A549 (cell line): ENCODE measurements around the gene MYRF.

Experiments
- CTCF ChIP-seq: fragments of >200 bp; sonication (Bioruptor Twin); formaldehyde crosslinking; IDR thresholded peaks from 3 replicates; pipeline ENCODE4 v1.5.1; 2016
- EHF ChIP-seq: fragments of 250-450 bp; sonication (Bioruptor Pico); IDR thresholded peaks from 2 replicates; pipeline ENCODE4 v1.5.0; 2020; ENCODE audit warnings: mild to moderate bottlenecking
- FOXS1 ChIP-seq: fragments of 250-450 bp; sonication (Bioruptor Pico); IDR thresholded peaks from 2 replicates; pipeline ENCODE4 v1.5.0; 2020; ENCODE audit warnings: mild to moderate bottlenecking, moderate library complexity
- KDM1A ChIP-seq: fragments of 200-600 bp; sonication (generic); IDR thresholded peaks from 2 replicates; pipeline ENCODE4 v1.6.1; 2016; ENCODE audit warnings: low read depth, mild to moderate bottlenecking
- MYC ChIP-seq: IDR thresholded peaks from 2 replicates; pipeline ENCODE4 v1.6.1; 2012; ENCODE audit warnings: mild to moderate bottlenecking, inconsistent platforms, low read length, improper control_type of control experiment, borderline replicate concordance
- POLR2A ChIP-seq: IDR thresholded peaks from 2 replicates; pipeline ENCODE4 v1.6.1; 2012; ENCODE audit warnings: mild to moderate bottlenecking, low read length
- RAD21 ChIP-seq, 2 experiments: fragments of >200 bp in 1 of 2; sonication (Bioruptor Twin) in 1 of 2; formaldehyde crosslinking in 1 of 2; IDR thresholded peaks in 1 of 2; conservative IDR thresholded peaks in 1 of 2; 2 replicates in 1 of 2; 3 replicates in 1 of 2; pipeline ENCODE4 v1.6.1; 2012 to 2018; ENCODE audit warnings: inconsistent platforms in 1 of 2

- TF ChIP-seq POLR2A (no peak), CTCF (no peak), KDM1A (no peak), MYC (no peak), RAD21 (conservative IDR thresholded peaks at IDR 0.05 in 1 of 2, IDR thresholded peaks at IDR 0.05 in 1 of 2) (no peak), FOXS1 (CRISPR knock-in tag) (no peak), EHF (CRISPR knock-in tag) (no peak)
Observed at GRCh38 chr11:61768376-61769076, 16.1 kb downstream of the MYRF start.
